ENCODE results near the gene KCNMB3.

GRCh38 chr3:179266701-179267211 lies 15.8 kb upstream of the KCNMB3 start:
- TF ChIP-seq CTCF (conservative IDR thresholded peaks at IDR 0.05; ENCODE audit: low read length) (no peak), EZH2phosphoT487 (IDR thresholded peaks at IDR 0.05; ENCODE audit: borderline replicate concordance) (no peak)

Measured in Loucy (cell line).